ENCODE data around the gene RAC2. TPM values are rescaled to one million over a fixed set of nuclear protein-coding genes. Genes with fewer than 3 reads are reported as not detected.

Gene RAC2
- total and polyA plus RNA-seq, 11 donors, result 1.3 to 60.5 (median 3.8) TPM

DNA sequence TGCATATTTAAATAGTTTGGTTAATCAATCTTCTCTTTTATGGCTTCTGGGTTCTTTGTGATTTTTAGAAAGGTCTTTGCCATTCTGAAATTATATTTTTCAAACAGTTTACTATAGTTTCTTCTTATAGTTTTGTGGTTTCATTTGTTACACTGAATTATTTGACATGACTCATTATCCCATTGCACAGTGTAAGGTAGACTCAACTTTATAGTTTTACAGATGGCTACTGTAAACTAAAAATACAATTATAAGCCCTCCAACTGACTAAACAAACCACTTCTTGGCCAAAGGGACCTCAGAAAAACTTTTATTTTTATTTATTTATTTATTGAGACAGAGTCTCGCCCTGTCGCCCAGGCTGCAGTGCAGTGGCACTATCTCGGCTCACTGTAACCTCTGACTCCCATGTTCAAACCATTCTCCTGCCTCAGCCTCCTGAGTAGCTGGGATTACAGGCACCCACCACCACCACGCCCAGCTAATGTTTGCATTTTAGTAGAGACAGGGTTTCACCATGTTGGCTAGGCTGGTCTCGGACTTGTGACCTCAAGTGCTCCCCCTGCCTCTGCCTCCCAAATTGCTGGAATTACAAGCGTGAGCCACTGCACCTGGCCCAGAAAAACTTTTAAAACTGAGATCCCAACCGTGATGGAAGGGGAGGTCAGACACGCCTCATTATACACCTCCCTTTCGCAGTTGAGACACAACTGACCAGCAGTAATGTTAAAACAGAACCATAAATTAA, 14.1 kb upstream of the RAC2 start:
- H3K27me3 ChIP-seq, result peaks cover 11 to 97% (median 28%) of the 10 kb centered on the region in 9 donors
- 83 to 87% (median 84%) methylated on average over 9 of the region's 9 CpGs for WGBS, 4 donors
- intact Hi-C loops (cut with DNase I), result no loop called here
- no peak overlapping the region for H3K27ac ChIP-seq
- H3K9me3 ChIP-seq, result no peaks in the 10 kb centered on the region
- H3K4me1 ChIP-seq, result peaks cover 0 to 21% (median 2%) of the 10 kb centered on the region in 12 donors
- no peak overlapping the region for H3K4me3 ChIP-seq
- TF ChIP-seq, protein P1, sequence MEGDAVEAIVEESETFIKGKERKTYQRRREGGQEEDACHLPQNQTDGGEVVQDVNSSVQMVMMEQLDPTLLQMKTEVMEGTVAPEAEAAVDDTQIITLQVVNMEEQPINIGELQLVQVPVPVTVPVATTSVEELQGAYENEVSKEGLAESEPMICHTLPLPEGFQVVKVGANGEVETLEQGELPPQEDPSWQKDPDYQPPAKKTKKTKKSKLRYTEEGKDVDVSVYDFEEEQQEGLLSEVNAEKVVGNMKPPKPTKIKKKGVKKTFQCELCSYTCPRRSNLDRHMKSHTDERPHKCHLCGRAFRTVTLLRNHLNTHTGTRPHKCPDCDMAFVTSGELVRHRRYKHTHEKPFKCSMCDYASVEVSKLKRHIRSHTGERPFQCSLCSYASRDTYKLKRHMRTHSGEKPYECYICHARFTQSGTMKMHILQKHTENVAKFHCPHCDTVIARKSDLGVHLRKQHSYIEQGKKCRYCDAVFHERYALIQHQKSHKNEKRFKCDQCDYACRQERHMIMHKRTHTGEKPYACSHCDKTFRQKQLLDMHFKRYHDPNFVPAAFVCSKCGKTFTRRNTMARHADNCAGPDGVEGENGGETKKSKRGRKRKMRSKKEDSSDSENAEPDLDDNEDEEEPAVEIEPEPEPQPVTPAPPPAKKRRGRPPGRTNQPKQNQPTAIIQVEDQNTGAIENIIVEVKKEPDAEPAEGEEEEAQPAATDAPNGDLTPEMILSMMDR (IDR thresholded peaks at IDR 0.05), result no peak
- no peak for TF ChIP-seq POLR2A (IDR thresholded peaks at IDR 0.05)
- ATAC-seq (no peak), DNase-seq (no peak)
- H3K36me3 ChIP-seq, result no peaks in the 10 kb centered on the region

DNA sequence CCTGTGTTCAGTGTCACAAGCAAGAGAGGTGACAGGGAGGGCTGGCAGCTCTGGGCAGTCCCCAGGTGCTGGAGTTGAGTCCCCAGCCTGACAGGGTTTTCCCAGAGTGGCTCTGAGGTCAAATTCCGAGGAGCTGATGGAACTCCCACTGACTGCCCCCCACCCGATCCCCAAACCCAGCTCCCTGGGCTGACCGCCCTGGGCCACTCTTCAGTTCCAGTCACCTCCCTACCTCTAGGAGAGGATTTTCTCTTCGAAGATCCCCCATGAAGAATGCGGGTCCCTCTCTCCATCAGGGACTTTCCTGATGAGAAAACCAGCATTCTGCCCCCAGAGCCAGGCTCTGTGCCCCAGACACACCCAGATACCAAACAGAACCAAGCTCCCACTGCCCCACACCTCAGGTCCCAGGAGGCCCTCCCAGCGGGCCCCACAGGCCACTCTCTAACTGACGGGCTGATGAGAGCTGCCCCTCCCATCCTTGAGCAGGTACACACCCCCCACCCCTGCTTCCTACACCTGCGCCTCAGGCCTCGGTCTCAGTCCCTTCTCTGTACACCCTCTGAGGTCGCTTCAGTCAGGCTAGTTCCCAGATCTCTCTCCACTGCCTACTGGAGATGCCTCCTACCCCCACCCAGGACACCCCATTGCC, 12.1 kb upstream of the RAC2 start:
- peaks cover 11 to 88% (median 27%) of the 10 kb centered on the region in 9 donors for H3K27me3 ChIP-seq
- H3K4me1 ChIP-seq, result peaks cover 0 to 21% (median 2%) of the 10 kb centered on the region in 12 donors
- WGBS, 4 donors, result 55 to 73% (median 61%) methylated on average over 10 of the region's 10 CpGs
- no peak overlapping the region for H3K27ac ChIP-seq
- H3K4me3 ChIP-seq, result no peak overlapping the region
- no peaks in the 10 kb centered on the region for H3K36me3 ChIP-seq
- H3K9me3 ChIP-seq, result no peaks in the 10 kb centered on the region
- DNase-seq (no peak), ATAC-seq (no peak)
- TF ChIP-seq, protein P1 (IDR thresholded peaks at IDR 0.05), result no peak
- no peak for TF ChIP-seq POLR2A (IDR thresholded peaks at IDR 0.05)
- intact Hi-C loops (cut with DNase I), result no loop called here

DNA sequence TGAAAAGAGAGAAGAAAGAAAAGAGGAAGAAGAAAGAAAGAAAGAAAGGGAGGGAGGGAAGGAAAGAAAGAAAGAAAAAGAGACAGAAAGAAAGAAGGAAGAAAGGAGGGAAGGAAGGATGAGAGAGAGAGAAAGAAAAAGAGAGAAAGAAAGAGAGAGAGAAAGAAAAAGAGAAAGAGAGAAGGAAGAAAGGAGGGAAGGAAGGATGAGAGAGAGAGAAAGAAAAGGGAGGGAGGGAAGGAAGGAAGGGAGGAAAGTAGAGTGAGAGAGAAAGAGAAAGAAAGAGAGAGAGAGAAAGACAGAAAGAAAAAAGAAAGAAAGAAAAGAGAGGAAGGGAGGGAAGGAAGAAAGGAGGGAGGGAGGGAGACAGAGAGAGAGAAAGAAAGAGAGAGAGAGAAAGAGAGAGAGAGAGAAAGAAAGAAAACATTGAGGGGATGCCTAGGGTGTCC, 11.5 kb upstream of the RAC2 start:
- Histone ChIP-seq H3K36me3 (no peaks in the 10 kb centered on the region), H3K4me3 (no peak overlapping the region), H3K27me3 (peaks cover 11 to 82% (median 27%) of the 10 kb centered on the region in 9 donors), H3K9me3 (no peaks in the 10 kb centered on the region), H3K4me1 (peaks cover 0 to 15% (median 2%) of the 10 kb centered on the region in 12 donors), H3K27ac (no peak overlapping the region)
- DNase-seq (no peak), ATAC-seq (no peak)
- intact Hi-C loops (cut with DNase I), result no loop called here
- TF ChIP-seq POLR2A (IDR thresholded peaks at IDR 0.05), result no peak
- TF ChIP-seq, protein P1 (IDR thresholded peaks at IDR 0.05), result no peak

DNA sequence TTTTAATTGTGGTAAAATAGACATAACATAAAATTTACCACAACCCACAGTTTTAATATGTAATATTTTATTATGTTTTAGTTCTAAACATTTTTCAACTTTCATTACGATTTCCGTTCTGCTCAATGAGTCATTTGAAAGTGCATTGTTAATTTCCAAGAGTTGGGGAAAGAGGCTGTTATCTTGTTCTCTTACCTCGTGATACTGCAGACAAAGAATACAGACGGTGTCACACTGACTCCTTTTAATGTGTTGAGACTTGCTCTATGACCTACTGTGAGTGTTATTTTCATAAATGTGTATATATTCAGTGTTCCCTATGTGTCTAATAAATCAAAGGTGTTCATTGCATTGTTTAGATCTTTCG, 10.8 kb upstream of the RAC2 start:
- 42 to 49% (median 47%) methylated on average over 5 of the region's 5 CpGs for whole genome bisulfite sequencing, 4 donors
- no peak for ATAC-seq
- DNase-seq, result no peak
- H3K36me3 ChIP-seq, result no peaks in the 10 kb centered on the region
- H3K4me3 ChIP-seq, result no peak overlapping the region
- TF ChIP-seq POLR2A (IDR thresholded peaks at IDR 0.05), result no peak
- TF ChIP-seq, protein P1 (IDR thresholded peaks at IDR 0.05), result no peak
- intact Hi-C loops (cut with DNase I), result no loop called here
- no peaks in the 10 kb centered on the region for H3K9me3 ChIP-seq
- H3K27me3 ChIP-seq, result peaks cover 11 to 80% (median 25%) of the 10 kb centered on the region in 9 donors
- H3K4me1 ChIP-seq, result peaks cover 0 to 8% (median 0%) of the 10 kb centered on the region in 12 donors
- no peak overlapping the region for H3K27ac ChIP-seq
